HepG2 (cell line): ENCODE results near the gene VAMP5. TPM values are rescaled to one million over a fixed set of nuclear protein-coding genes. Genes with fewer than 3 reads are reported as not detected.

Experiments
- AGO2 ChIP-seq: fragments of 200-400 bp; formaldehyde crosslinking; optimal IDR thresholded peaks from 2 replicates; pipeline ENCODE3; 2017; ENCODE audit warnings: mild to moderate bottlenecking, low read depth, low read length, moderate library complexity
- FLYWCH1 ChIP-seq: sonication (generic); formaldehyde crosslinking; IDR thresholded peaks from 2 replicates; pipeline ENCODE4 v1.8.1; 2023; ENCODE audit warnings: mild to moderate bottlenecking, missing genetic modification reagents
- FOSL1 ChIP-seq: sonication (generic); formaldehyde crosslinking; IDR thresholded peaks from 2 replicates; pipeline ENCODE4 v1.9.0; 2021; ENCODE audit warnings: missing genetic modification reagents, borderline replicate concordance
- FOXO1 ChIP-seq: sonication (generic); formaldehyde crosslinking; IDR thresholded peaks from 2 replicates; pipeline ENCODE4 v1.4.0; 2020; ENCODE audit warnings: missing genetic modification reagents
- HCFC1 ChIP-seq: fragments of 150-350 bp; IDR thresholded peaks from 2 replicates; pipeline ENCODE4 v1.6.1; 2014; ENCODE audit warnings: low read depth, low read length
- HES4 ChIP-seq: sonication (generic); formaldehyde crosslinking; IDR thresholded peaks from 2 replicates; pipeline ENCODE4 v1.9.0; 2021; ENCODE audit warnings: mild to moderate bottlenecking, missing genetic modification reagents, borderline replicate concordance
- HOXD1 ChIP-seq: sonication (generic); formaldehyde crosslinking; IDR thresholded peaks from 2 replicates; pipeline ENCODE4 v1.5.0; 2020; ENCODE audit warnings: missing genetic modification reagents
- KDM5B ChIP-seq: sonication (generic); formaldehyde crosslinking; IDR thresholded peaks from 2 replicates; pipeline ENCODE4 v1.4.0; 2020; ENCODE audit warnings: missing genetic modification reagents, mild to moderate bottlenecking, borderline replicate concordance
- KMT2A ChIP-seq: sonication (generic); formaldehyde crosslinking; IDR thresholded peaks from 2 replicates; pipeline ENCODE4 v1.4.0; 2020; ENCODE audit warnings: missing genetic modification reagents
- LCORL ChIP-seq, 2 experiments: fragments of 450-650 bp in 1 of 2; sonication (generic) in 1 of 2; formaldehyde crosslinking in 1 of 2; IDR thresholded peaks; 2 replicates each; pipeline versions ENCODE4 v1.5.0 to v1.6.1; 2017 to 2020; ENCODE audit warnings: antibody characterized with exemption in 1 of 2, missing genetic modification reagents in 1 of 2
- NFE2L1 ChIP-seq: sonication (generic); formaldehyde crosslinking; IDR thresholded peaks from 2 replicates; pipeline ENCODE4 v1.4.0; 2020; ENCODE audit warnings: missing genetic modification reagents, mild to moderate bottlenecking, borderline replicate concordance
- PAWR ChIP-seq: sonication (generic); formaldehyde crosslinking; IDR thresholded peaks from 2 replicates; pipeline ENCODE4 v1.4.0; 2020; ENCODE audit warnings: missing genetic modification reagents, mild to moderate bottlenecking, borderline replicate concordance
- RELA ChIP-seq: sonication (generic); formaldehyde crosslinking; IDR thresholded peaks from 2 replicates; pipeline ENCODE4 v1.4.0; 2020; ENCODE audit warnings: missing genetic modification reagents
- SETDB1 ChIP-seq: sonication (generic); formaldehyde crosslinking; IDR thresholded peaks from 2 replicates; pipeline ENCODE4 v1.5.1; 2020; ENCODE audit warnings: missing genetic modification reagents, mild to moderate bottlenecking, borderline replicate concordance
- SIX4 ChIP-seq: sonication (generic); formaldehyde crosslinking; IDR thresholded peaks from 2 replicates; pipeline ENCODE4 v1.4.0; 2020; ENCODE audit warnings: missing genetic modification reagents
- SMAD3 ChIP-seq: sonication (generic); formaldehyde crosslinking; IDR thresholded peaks from 2 replicates; pipeline ENCODE4 v1.4.0; 2020; ENCODE audit warnings: missing genetic modification reagents
- SMC3 ChIP-seq: IDR thresholded peaks from 2 replicates; pipeline ENCODE4 v1.6.1; 2011; ENCODE audit warnings: low read length, improper control_type of control experiment
- TEAD2 ChIP-seq: sonication (generic); formaldehyde crosslinking; IDR thresholded peaks from 2 replicates; pipeline ENCODE4 v1.9.0; 2021; ENCODE audit warnings: missing genetic modification reagents
- XBP1 ChIP-seq: sonication (generic); formaldehyde crosslinking; IDR thresholded peaks from 2 replicates; pipeline ENCODE4 v1.5.0; 2020; ENCODE audit warnings: missing genetic modification reagents
- ZFP37 ChIP-seq: sonication (generic); formaldehyde crosslinking; IDR thresholded peaks from 2 replicates; pipeline ENCODE4 v1.4.0; 2020; ENCODE audit warnings: missing genetic modification reagents, borderline replicate concordance
- ZNF350 ChIP-seq: sonication (generic); formaldehyde crosslinking; IDR thresholded peaks from 2 replicates; pipeline ENCODE4 v1.4.0; 2020; ENCODE audit warnings: mild to moderate bottlenecking, low read depth, missing genetic modification reagents, borderline replicate concordance
- ZNF569 ChIP-seq: sonication (generic); formaldehyde crosslinking; IDR thresholded peaks from 2 replicates; pipeline ENCODE4 v1.5.0; 2020; ENCODE audit warnings: mild to moderate bottlenecking, missing genetic modification reagents, moderate library complexity, borderline replicate concordance
- ZNF770 ChIP-seq: sonication (generic); formaldehyde crosslinking; IDR thresholded peaks from 2 replicates; pipeline ENCODE4 v1.5.0; 2020; ENCODE audit warnings: mild to moderate bottlenecking, missing genetic modification reagents
- ZNF841 ChIP-seq: sonication (generic); formaldehyde crosslinking; IDR thresholded peaks from 2 replicates; pipeline ENCODE4 v1.8.1; 2023; ENCODE audit warnings: missing genetic modification reagents, borderline replicate concordance
- ZSCAN20 ChIP-seq: sonication (generic); formaldehyde crosslinking; IDR thresholded peaks from 2 replicates; pipeline ENCODE4 v1.4.0; 2020; ENCODE audit warnings: missing genetic modification reagents, mild to moderate bottlenecking, borderline replicate concordance
- polyA plus RNA-seq, 8 experiments: library from polyadenylated mRNA; depleted of rRNA in 3 of 8; stranded (reverse) in 7 of 8; unstranded in 1 of 8; fragments of >200 nt; fragmentation: Illumina TruSeq in 4 of 8; extraction: Trizol in 4 of 8; gene quantifications; 2 replicates each; pipeline versions ENCODE4 v1.2.1 to v1.2.3, GENCODE V29; 2011 to 2016; ENCODE audit warnings: low read depth in 4 of 8, missing spikeins in 1 of 8, mixed read lengths in 1 of 8; ENCODE audit not compliant: insufficient read depth in 1 of 8
- total RNA-seq, 5 experiments: library from RNA; depleted of rRNA; stranded (reverse); fragments of >200 nt; fragmentation: Illumina TruSeq; extraction: Trizol; gene quantifications; 2 replicates each; pipeline ENCODE4 v1.2.3, GENCODE V29; 2016; ENCODE audit warnings: low read depth in 1 of 5
- TF ChIP-seq, protein P1 (sequence below): sonication (generic); formaldehyde crosslinking; IDR thresholded peaks from 2 replicates; pipeline ENCODE4 v1.5.1; 2020; ENCODE audit warnings: missing genetic modification reagents, mild to moderate bottlenecking, borderline replicate concordance

Gene VAMP5
- total and polyA plus RNA-seq, 2 of the 13 experiments (the other 11 are each of a cell fraction or from before 2014, with no cell fraction given), result 7.2 to 56.7 TPM

- TF ChIP-seq LCORL (IDR thresholded peaks at IDR 0.05), result no peak
- TF ChIP-seq LCORL (CRISPR knock-in tag; IDR thresholded peaks at IDR 0.05), result no peak
- TF ChIP-seq NFE2L1, result no peak
- TF ChIP-seq HCFC1, result peak; percentile 88
- TF ChIP-seq TEAD2 (CRISPR knock-in tag), result no peak
- no peak for TF ChIP-seq SIX4 (CRISPR knock-in tag)
- TF ChIP-seq KDM5B, result peak; percentile 89
- TF ChIP-seq FLYWCH1, result peak; percentile 57; the same call in 1 of the 2 replicates
- TF ChIP-seq PAWR (CRISPR knock-in tag), result no peak
- TF ChIP-seq FOXO1 (CRISPR knock-in tag), result peak; percentile 54; the same call in 1 of the 2 replicates
- TF ChIP-seq ZNF569 (CRISPR knock-in tag), result no peak
- TF ChIP-seq XBP1 (CRISPR knock-in tag), result no peak
- TF ChIP-seq HES4 (CRISPR knock-in tag), result no peak
- peak; percentile 96 for TF ChIP-seq ZNF770
- TF ChIP-seq SETDB1 (CRISPR knock-in tag), result no peak
- TF ChIP-seq RELA (CRISPR knock-in tag), result no peak
- TF ChIP-seq SMAD3 (CRISPR knock-in tag), result no peak; the same call in 1 of the 2 replicates
- no peak for TF ChIP-seq ZNF841 (CRISPR knock-in tag)
- peak; percentile 57; the same call in 1 of the 2 replicates for TF ChIP-seq ZNF350 (CRISPR knock-in tag)
- TF ChIP-seq HOXD1, result no peak; the same call in 1 of the 2 replicates
- TF ChIP-seq ZSCAN20 (CRISPR knock-in tag), result peak; percentile 81; the same call in 1 of the 2 replicates
- peak; percentile 80 for TF ChIP-seq AGO2
- TF ChIP-seq, protein P1, sequence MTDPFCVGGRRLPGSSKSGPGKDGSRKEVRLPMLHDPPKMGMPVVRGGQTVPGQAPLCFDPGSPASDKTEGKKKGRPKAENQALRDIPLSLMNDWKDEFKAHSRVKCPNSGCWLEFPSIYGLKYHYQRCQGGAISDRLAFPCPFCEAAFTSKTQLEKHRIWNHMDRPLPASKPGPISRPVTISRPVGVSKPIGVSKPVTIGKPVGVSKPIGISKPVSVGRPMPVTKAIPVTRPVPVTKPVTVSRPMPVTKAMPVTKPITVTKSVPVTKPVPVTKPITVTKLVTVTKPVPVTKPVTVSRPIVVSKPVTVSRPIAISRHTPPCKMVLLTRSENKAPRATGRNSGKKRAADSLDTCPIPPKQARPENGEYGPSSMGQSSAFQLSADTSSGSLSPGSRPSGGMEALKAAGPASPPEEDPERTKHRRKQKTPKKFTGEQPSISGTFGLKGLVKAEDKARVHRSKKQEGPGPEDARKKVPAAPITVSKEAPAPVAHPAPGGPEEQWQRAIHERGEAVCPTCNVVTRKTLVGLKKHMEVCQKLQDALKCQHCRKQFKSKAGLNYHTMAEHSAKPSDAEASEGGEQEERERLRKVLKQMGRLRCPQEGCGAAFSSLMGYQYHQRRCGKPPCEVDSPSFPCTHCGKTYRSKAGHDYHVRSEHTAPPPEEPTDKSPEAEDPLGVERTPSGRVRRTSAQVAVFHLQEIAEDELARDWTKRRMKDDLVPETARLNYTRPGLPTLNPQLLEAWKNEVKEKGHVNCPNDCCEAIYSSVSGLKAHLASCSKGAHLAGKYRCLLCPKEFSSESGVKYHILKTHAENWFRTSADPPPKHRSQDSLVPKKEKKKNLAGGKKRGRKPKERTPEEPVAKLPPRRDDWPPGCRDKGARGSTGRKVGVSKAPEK, result no peak
- TF ChIP-seq KMT2A (CRISPR knock-in tag), result no peak; the same call in 1 of the 2 replicates
- no peak for TF ChIP-seq FOSL1 (CRISPR knock-in tag)
- no peak for TF ChIP-seq ZFP37 (CRISPR knock-in tag)
- no peak for TF ChIP-seq SMC3
These were observed 18.4 kb downstream of the VAMP5 start, which contains the start of gene TMEM150A (continued) for GRCh38 chr2:85602476-85603234.
